ENCODE results near the gene ZNF358. TPM values are rescaled to one million over a fixed set of nuclear protein-coding genes. Genes with fewer than 3 reads are reported as not detected.

The ZNF358 gene
- total and polyA plus RNA-seq, 5 donors = 101 to 143 (median 119) TPM

DNA sequence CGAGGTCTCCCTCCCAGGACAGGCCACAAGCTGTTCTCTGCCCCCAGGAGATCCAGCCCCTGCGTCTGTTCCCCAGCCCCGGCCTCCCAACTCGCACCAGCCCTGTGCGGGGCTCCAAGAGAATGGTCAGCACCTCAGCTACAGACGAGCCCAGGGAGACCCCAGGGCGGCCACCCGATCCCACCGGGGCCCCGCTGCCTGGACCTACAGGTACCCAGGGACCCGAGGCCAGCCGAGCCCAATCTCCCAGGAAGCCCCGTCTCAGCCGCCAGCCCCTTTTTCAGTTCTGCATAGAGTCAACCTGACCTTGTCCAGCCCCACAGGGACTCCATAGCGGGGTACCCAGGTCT lies 25.5 kb downstream of the ZNF358 start:
- no peak overlapping the region for H3K27ac ChIP-seq (ENCODE audit: low read length)
- H3K4me3 ChIP-seq (ENCODE audit: low read length) = no peak overlapping the region
- no peaks in the 10 kb centered on the region for H3K4me1 ChIP-seq (ENCODE audit: control insufficient read depth, insufficient read depth, low read length)
- WGBS = 95% methylated on average over 15 of the region's 15 CpGs
- DNase-seq (peak in 2 of 3 donors; percentile 53 to 65), ATAC-seq (no peak)
- no peaks in the 10 kb centered on the region for H3K9me3 ChIP-seq (ENCODE audit: control insufficient read depth, low read length)
- intact Hi-C loops (cut with DNase I) = no loop called here
- no peaks in the 10 kb centered on the region for H3K27me3 ChIP-seq (ENCODE audit: control insufficient read depth, insufficient read depth)

- ATAC-seq = no peak
Observed at GRCh38 chr19:7541828-7542443, 26.0 kb downstream of the ZNF358 start.

DNA sequence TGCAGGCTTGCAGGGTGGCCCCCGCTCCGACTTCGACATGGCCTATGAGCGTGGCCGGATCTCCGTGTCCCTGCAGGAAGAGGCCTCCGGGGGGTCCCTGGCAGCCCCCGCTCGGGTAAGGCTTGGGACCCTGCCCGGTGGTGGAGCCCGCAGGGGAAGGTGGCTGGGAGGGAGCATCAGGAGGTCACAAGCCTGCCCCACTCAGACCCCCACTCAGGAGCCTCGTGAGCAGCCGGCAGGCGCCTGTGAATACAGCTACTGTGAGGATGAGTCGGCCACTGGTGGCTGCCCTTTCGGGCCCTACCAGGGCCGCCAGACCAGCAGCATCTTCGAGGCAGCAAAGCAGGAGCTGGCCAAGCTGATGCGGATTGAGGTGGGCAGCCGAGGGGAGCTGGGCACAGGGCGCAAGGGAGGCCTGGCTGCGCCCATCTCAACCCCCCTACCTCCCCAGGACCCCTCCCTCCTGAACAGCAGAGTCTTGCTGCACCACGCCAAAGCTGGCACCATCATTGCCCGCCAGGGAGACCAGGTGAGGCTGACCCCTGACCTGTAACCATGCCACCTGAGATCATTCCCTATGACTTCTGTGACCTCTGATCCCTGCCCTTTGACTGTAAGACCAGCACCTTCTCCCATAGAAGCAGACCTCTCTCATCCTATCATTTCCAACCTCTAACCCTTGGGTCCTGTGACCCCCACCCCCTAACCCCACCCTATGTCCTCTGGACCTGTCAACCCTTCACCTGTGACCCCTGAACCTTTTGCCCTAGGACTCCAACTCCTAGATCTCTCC lies 26.8 kb downstream of the ZNF358 start:
- Histone ChIP-seq H3K27me3 (ENCODE audit: control insufficient read depth, insufficient read depth) (no peaks in the 10 kb centered on the region), H3K4me3 (ENCODE audit: low read length) (no peak overlapping the region), H3K9me3 (ENCODE audit: control insufficient read depth, low read length) (no peaks in the 10 kb centered on the region), H3K4me1 (ENCODE audit: control insufficient read depth, insufficient read depth, low read length) (no peaks in the 10 kb centered on the region), H3K27ac (ENCODE audit: low read length) (no peak overlapping the region)
- DNase-seq = peak in 1 of 3 donors; percentile 49
- no peak for ATAC-seq
- 96% methylated on average over 24 of the region's 24 CpGs for WGBS
- intact Hi-C loops (cut with DNase I) = no loop called here

More at GRCh38 chr19:7541828-7542443, 26.0 kb downstream of the ZNF358 start:
- H3K9me3 ChIP-seq (ENCODE audit: control insufficient read depth, low read length) = no peaks in the 10 kb centered on the region
- no peak overlapping the region for H3K4me3 ChIP-seq (ENCODE audit: low read length)
- WGBS = 93% methylated on average over 11 of the region's 11 CpGs
- no peaks in the 10 kb centered on the region for H3K4me1 ChIP-seq (ENCODE audit: control insufficient read depth, insufficient read depth, low read length)
- no peak for DNase-seq
- no peaks in the 10 kb centered on the region for H3K27me3 ChIP-seq (ENCODE audit: control insufficient read depth, insufficient read depth)
- intact Hi-C loops (cut with DNase I) = no loop called here
- no peak overlapping the region for H3K27ac ChIP-seq (ENCODE audit: low read length)

DNA sequence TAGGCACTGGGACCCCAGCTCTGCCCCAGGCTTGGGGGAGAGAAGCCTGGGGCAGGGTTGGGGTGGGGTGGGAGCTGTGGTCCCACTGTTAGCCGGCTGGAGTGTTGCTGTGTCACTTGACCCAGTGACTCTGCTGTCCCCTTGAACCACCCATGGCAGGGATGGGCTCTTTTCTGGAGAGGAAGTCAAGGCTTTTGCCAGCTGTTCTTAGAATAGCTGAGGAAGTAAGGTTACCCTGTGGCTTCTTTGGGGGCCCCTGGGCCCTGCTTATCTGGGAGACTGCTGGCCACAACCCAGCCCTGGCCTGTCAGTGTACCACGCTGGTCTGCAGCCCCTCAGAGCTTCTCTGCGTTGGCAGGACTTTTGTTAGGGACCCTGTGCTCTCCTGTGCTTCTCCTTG lies 28.7 kb downstream of the ZNF358 start:
- intact Hi-C loops (cut with DNase I) = no loop called here
- DNase-seq = peak in 1 of 3 donors; percentile 53
- Histone ChIP-seq H3K9me3 (ENCODE audit: control insufficient read depth, low read length) (no peaks in the 10 kb centered on the region), H3K4me1 (ENCODE audit: control insufficient read depth, insufficient read depth, low read length) (no peaks in the 10 kb centered on the region), H3K27me3 (ENCODE audit: control insufficient read depth, insufficient read depth) (no peaks in the 10 kb centered on the region), H3K27ac (ENCODE audit: low read length) (no peak overlapping the region), H3K4me3 (ENCODE audit: low read length) (no peak overlapping the region)
- peak; percentile 13 to 17 for ATAC-seq
- 72% methylated on average over 3 of the region's 3 CpGs for WGBS

DNA sequence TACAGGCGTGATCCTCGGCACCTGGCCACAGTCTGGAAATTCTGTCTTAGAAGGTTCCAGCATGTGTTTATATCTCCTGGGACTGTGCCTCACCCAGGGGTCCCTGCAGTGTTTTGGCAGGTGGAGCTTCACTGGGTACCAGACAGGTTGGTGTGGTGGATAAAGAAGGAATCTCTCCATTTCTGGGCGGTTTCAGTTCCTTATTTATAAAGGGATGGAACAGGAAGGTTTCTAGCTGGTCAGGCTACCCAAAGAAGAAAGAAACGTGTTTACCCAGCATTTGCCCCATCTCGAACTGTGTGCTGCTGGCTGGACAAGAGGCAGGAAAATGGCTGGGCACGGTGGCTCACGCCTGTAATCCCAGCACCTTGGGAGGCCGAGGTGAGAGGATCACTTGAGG lies 29.4 kb downstream of the ZNF358 start:
- no peak for DNase-seq
- Histone ChIP-seq H3K9me3 (ENCODE audit: control insufficient read depth, low read length) (no peaks in the 10 kb centered on the region), H3K27me3 (ENCODE audit: control insufficient read depth, insufficient read depth) (no peaks in the 10 kb centered on the region), H3K4me1 (ENCODE audit: control insufficient read depth, insufficient read depth, low read length) (no peaks in the 10 kb centered on the region), H3K27ac (ENCODE audit: low read length) (no peak overlapping the region), H3K4me3 (ENCODE audit: low read length) (no peak overlapping the region)
- intact Hi-C loops (cut with DNase I) = no loop called here
- ATAC-seq = no peak
- 86% methylated on average over 8 of the region's 8 CpGs for WGBS

DNA sequence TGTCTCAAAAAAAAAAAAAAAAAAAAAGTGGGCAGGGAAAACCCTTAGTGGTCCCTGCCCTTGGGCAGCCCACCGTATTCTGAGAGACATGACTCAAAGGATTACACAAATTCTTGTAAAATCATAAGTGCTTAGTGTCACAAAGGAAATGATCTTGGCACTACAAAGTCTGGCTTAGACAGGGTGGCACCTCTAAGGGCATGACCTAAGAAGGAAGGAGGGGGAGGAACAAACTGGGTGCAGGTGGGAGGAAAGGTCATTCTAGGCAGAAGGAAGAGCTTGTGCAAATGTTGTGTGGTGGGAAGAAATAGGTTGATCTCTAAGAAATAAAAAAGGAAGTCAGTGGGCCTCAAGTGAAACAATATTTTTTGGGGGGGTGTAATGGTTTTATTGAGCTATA lies 30.0 kb downstream of the ZNF358 start:
- ATAC-seq = no peak
- Histone ChIP-seq H3K4me1 (ENCODE audit: control insufficient read depth, insufficient read depth, low read length) (no peaks in the 10 kb centered on the region), H3K27ac (ENCODE audit: low read length) (no peak overlapping the region), H3K27me3 (ENCODE audit: control insufficient read depth, insufficient read depth) (no peaks in the 10 kb centered on the region), H3K9me3 (ENCODE audit: control insufficient read depth, low read length) (no peaks in the 10 kb centered on the region), H3K4me3 (ENCODE audit: low read length) (no peak overlapping the region)
- intact Hi-C loops (cut with DNase I) = no loop called here
- 73% methylated on average over 1 of the region's 1 CpG for WGBS
- DNase-seq = no peak

GRCh38 chr19:7547159-7547558 lies 31.3 kb downstream of the ZNF358 start:
- Histone ChIP-seq H3K4me1 (ENCODE audit: control insufficient read depth, insufficient read depth, low read length) (no peaks in the 10 kb centered on the region), H3K27me3 (ENCODE audit: control insufficient read depth, insufficient read depth) (no peaks in the 10 kb centered on the region), H3K27ac (ENCODE audit: low read length) (no peak overlapping the region), H3K9me3 (ENCODE audit: control insufficient read depth, low read length) (no peaks in the 10 kb centered on the region), H3K4me3 (ENCODE audit: low read length) (no peak overlapping the region)
- ATAC-seq (no peak), DNase-seq (no peak)
- 91% methylated on average over 3 of the region's 3 CpGs for WGBS
- intact Hi-C loops (cut with DNase I) = no loop called here

DNA sequence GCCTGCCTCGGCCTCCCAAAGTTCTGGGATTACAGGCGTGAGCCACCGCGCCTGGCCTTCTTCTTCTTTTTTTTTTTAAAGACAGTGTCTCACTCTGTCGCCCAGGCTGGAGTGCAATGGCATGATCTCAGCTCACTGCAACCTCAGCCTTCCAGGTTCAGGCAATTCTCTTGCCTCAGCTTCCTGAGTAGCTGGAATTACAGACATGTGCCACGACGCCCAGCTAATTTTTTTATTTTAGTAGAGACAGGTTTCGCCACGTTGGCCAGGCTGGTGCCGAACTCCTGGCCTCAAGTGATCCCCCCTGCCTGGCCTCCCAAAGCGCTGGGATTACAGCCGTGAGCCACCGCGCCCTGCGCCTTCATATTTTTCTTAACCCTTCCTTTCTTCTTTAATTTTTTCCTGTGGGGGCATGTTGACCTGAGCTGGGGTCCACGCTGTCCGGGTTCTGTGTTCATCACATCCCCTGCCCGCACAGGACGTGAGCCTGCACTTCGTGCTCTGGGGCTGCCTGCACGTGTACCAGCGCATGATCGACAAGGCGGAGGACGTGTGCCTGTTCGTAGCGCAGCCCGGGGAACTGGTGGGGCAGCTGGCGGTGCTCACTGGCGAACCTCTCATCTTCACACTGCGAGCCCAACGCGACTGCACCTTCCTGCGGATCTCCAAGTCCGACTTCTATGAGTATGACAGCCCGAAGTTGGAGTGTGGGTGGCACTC lies 33.7 kb downstream of the ZNF358 start:
- WGBS = 87% methylated on average over 36 of the region's 36 CpGs
- no peak for ATAC-seq
- H3K4me3 ChIP-seq (ENCODE audit: low read length) = no peak overlapping the region
- DNase-seq = no peak
- intact Hi-C loops (cut with DNase I) = no loop called here
- no peaks in the 10 kb centered on the region for H3K27me3 ChIP-seq (ENCODE audit: control insufficient read depth, insufficient read depth)
- no peaks in the 10 kb centered on the region for H3K4me1 ChIP-seq (ENCODE audit: control insufficient read depth, insufficient read depth, low read length)
- H3K9me3 ChIP-seq (ENCODE audit: control insufficient read depth, low read length) = no peaks in the 10 kb centered on the region
- H3K27ac ChIP-seq (ENCODE audit: low read length) = no peak overlapping the region

- intact Hi-C loops (cut with DNase I) = no loop called here
- ATAC-seq (peak in 1 of 2 donors; percentile 20), DNase-seq (peak in 1 of 3 donors; percentile 72)
- no peak overlapping the region for H3K27ac ChIP-seq (ENCODE audit: low read length)
- 95% methylated on average over 41 of the region's 41 CpGs for WGBS
- H3K9me3 ChIP-seq (ENCODE audit: control insufficient read depth, low read length) = no peaks in the 10 kb centered on the region
- H3K4me3 ChIP-seq (ENCODE audit: low read length) = no peak overlapping the region
- H3K27me3 ChIP-seq (ENCODE audit: control insufficient read depth, insufficient read depth) = no peaks in the 10 kb centered on the region
- H3K4me1 ChIP-seq (ENCODE audit: control insufficient read depth, insufficient read depth, low read length) = no peaks in the 10 kb centered on the region
Observed at GRCh38 chr19:7550169-7550770, 34.4 kb downstream of the ZNF358 start.

DNA sequence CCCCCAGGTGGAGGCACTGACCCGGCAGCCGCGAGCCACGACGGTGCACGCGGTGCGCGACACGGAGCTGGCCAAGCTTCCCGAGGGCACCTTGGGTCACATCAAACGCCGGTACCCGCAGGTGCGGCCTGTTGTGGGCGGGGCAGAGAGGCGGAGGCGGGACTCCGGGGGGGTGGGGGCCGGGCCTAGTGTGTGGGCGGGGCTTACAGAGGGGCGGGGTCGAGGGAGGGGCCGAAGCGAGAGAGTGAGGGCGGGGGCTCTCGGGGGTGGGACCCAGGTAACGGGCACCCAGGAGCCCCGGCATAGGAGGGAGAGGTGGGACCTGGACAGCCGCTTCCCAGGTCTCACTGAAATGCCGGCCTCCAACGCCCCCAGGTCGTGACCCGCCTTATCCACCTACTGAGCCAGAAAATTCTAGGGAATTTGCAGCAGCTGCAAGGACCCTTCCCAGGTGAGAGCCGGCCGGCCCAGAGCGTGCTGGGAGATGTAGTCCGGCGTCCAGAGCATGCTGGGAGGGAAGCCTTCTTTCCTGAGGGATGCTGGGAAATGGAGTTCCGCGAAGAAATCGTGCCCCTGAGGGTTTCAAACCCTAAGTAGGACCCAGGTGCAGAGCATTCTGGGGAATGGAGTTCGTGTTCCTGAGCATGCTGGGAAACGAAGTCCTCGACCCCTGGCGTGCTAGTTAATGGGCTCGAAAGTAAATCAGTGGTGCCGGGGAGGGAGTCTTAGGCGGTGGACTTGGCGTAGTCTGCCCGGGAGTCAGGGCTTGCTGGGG lies 35.3 kb downstream of the ZNF358 start:
- intact Hi-C loops (cut with DNase I) = no loop called here
- Histone ChIP-seq H3K4me3 (ENCODE audit: low read length) (peak overlapping the region; percentile 29), H3K27me3 (ENCODE audit: control insufficient read depth, insufficient read depth) (no peaks in the 10 kb centered on the region), H3K4me1 (ENCODE audit: control insufficient read depth, insufficient read depth, low read length) (no peaks in the 10 kb centered on the region), H3K27ac (ENCODE audit: low read length) (no peak overlapping the region), H3K9me3 (ENCODE audit: control insufficient read depth, low read length) (no peaks in the 10 kb centered on the region)
- peak; percentile 69 to 88 (median 83) for DNase-seq
- 27% methylated on average over 51 of the region's 51 CpGs for WGBS
- ATAC-seq = peak; percentile 90 to 93

Data from right cardiac atrium (tissue), 5 donors.